ENCODE results near the gene COP1.

DNA sequence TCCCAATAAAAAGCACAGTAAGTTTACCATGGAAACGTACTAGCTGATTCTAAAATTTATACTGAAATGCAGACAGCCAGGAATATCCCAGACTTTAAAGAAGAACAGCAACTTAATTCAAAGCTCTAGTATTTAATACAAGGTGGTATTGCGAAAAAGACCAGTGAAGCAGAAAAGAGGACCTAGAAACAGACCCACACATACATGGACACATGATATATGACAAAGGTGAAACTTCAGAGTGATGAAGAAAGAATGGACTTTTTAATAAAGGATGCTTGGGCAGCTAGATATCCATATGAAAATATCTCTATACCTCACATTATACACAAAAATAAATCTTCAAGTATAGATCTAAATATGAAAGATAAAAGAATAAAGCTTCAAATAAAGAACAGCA lies 62.6 kb downstream of the COP1 start:
- TF ChIP-seq, protein P1, sequence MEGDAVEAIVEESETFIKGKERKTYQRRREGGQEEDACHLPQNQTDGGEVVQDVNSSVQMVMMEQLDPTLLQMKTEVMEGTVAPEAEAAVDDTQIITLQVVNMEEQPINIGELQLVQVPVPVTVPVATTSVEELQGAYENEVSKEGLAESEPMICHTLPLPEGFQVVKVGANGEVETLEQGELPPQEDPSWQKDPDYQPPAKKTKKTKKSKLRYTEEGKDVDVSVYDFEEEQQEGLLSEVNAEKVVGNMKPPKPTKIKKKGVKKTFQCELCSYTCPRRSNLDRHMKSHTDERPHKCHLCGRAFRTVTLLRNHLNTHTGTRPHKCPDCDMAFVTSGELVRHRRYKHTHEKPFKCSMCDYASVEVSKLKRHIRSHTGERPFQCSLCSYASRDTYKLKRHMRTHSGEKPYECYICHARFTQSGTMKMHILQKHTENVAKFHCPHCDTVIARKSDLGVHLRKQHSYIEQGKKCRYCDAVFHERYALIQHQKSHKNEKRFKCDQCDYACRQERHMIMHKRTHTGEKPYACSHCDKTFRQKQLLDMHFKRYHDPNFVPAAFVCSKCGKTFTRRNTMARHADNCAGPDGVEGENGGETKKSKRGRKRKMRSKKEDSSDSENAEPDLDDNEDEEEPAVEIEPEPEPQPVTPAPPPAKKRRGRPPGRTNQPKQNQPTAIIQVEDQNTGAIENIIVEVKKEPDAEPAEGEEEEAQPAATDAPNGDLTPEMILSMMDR (IDR thresholded peaks at IDR 0.05): no peak
- no peak for TF ChIP-seq POLR2A (IDR thresholded peaks at IDR 0.05)
